GM23248 (cell line): ENCODE results near the gene MBOAT1. TPM values are rescaled to one million over a fixed set of nuclear protein-coding genes. Genes with fewer than 3 reads are reported as not detected.

Source experiments
- DNase-seq: peaks from one replicate; pipeline ENCODE4 v3.0.0-alpha.2; 2015
- H2AFZ ChIP-seq: fragments of 200-600 bp; sonication (generic); 2 replicates; pipeline ENCODE4 v1.6.1; 2016; ENCODE audit warnings: antibody characterized with exemption
- H3F3A ChIP-seq: fragments of 200-600 bp; sonication (generic); 2 replicates; pipeline ENCODE4 v1.6.1; 2016; ENCODE audit warnings: mild to moderate bottlenecking, antibody characterized with exemption, mixed run types; ENCODE audit not compliant: insufficient read depth
- H3K27ac ChIP-seq: fragments of 200-600 bp; sonication (generic); 2 replicates; pipeline ENCODE4 v1.5.1; 2016; ENCODE audit warnings: mild to moderate bottlenecking
- H3K27me3 ChIP-seq: fragments of 200-600 bp; sonication (generic); replicated peaks from 2 replicates; pipeline ENCODE4 v1.6.1; 2016; ENCODE audit warnings: mild to moderate bottlenecking; ENCODE audit not compliant: insufficient read depth
- H3K36me3 ChIP-seq: fragments of 200-600 bp; sonication (generic); 2 replicates; pipeline ENCODE4 v1.6.1; 2016; ENCODE audit warnings: low read depth, mild to moderate bottlenecking
- H3K4me1 ChIP-seq: fragments of 200-600 bp; sonication (generic); 2 replicates; pipeline ENCODE4 v1.6.1; 2016; ENCODE audit warnings: mild to moderate bottlenecking; ENCODE audit not compliant: insufficient read depth
- H3K4me2 ChIP-seq: fragments of 200-600 bp; sonication (generic); one replicate; pipeline ENCODE4 v1.6.1; 2016; ENCODE audit warnings: mild to moderate bottlenecking; ENCODE audit not compliant: unreplicated experiment
- H3K4me3 ChIP-seq: fragments of 200-600 bp; sonication (generic); 2 replicates; pipeline ENCODE4 v1.5.1; 2016; ENCODE audit warnings: mild to moderate bottlenecking
- H3K79me2 ChIP-seq: fragments of 200-600 bp; sonication (generic); 2 replicates; pipeline ENCODE4 v1.6.1; 2016; ENCODE audit warnings: mild to moderate bottlenecking; ENCODE audit not compliant: insufficient read depth
- H3K9ac ChIP-seq: fragments of 200-600 bp; sonication (generic); 2 replicates; pipeline ENCODE4 v1.6.1; 2016; ENCODE audit warnings: mild to moderate bottlenecking
- H3K9me2 ChIP-seq: fragments of 200-600 bp; sonication (generic); 2 replicates; pipeline ENCODE4 v1.6.1; 2016; ENCODE audit warnings: mixed run types, mild to moderate bottlenecking, moderate library complexity; ENCODE audit not compliant: insufficient read depth
- H3K9me3 ChIP-seq: fragments of 200-600 bp; sonication (generic); one replicate; pipeline ENCODE4 v1.6.1; 2017; ENCODE audit warnings: low read depth
- H4K20me1 ChIP-seq: fragments of 200-600 bp; sonication (generic); 2 replicates; pipeline ENCODE4 v1.6.0; 2016; ENCODE audit not compliant: insufficient read depth
- EZH2 ChIP-seq: fragments of 200-600 bp; sonication (generic); IDR thresholded peaks from 2 replicates; pipeline ENCODE4 v1.6.1; 2018; ENCODE audit warnings: antibody characterized with exemption, mild to moderate bottlenecking; ENCODE audit not compliant: insufficient read depth, poor library complexity, severe bottlenecking
- EZH2phosphoT487 ChIP-seq: fragments of 200-600 bp; sonication (generic); IDR thresholded peaks from 2 replicates; pipeline ENCODE4 v1.6.1; 2018; ENCODE audit warnings: antibody characterized with exemption, moderate library complexity, mild to moderate bottlenecking, low read depth; ENCODE audit not compliant: insufficient read depth
- WGBS, 2 experiments: methylation state at CpG; one replicate each; pipeline ENCODE4 v1.1.6; 2015 to 2017; ENCODE audit warnings: low lambda C conversion rate in 2 of 2, low coverage in 1 of 2; ENCODE audit errors: missing lambda C conversion rate in 2 of 2; 5-methylcytosine and 5-hydroxymethylcytosine counted together
- in situ Hi-C: fragments of 300-500 bp; cut with MboI; formaldehyde crosslinking; loops from 2 replicates; pipeline ENCODE4 v1.15.0; 2020
- polyA plus RNA-seq: library from polyadenylated mRNA; unstranded; fragments of >200 nt; fragmentation: Nextera tagmentation; extraction: Ambion mirVana; gene quantifications from 2 replicates; pipeline ENCODE4 v1.2.1, GENCODE V29; 2016
- total RNA-seq: library from RNA; depleted of rRNA; stranded (reverse); fragments of >200 nt; shearing (Covaris generic); gene quantifications from 2 replicates; pipeline ENCODE4 v1.2.3, GENCODE V29; 2014

The MBOAT1 gene
- total and polyA plus RNA-seq, 2 experiments from 2014 or later, result 1.8 to 4.0 TPM

GRCh38 chr6:20098267-20098876, 113.9 kb downstream of the MBOAT1 start:
- Histone ChIP-seq H2AFZ (no peak overlapping the region), H3K36me3 (no peaks in the 10 kb centered on the region), H4K20me1 (no peaks in the 10 kb centered on the region), H3K27me3 (no peaks in the 10 kb centered on the region), H3K4me2 (no peak overlapping the region), H3K9ac (no peak overlapping the region), H3K9me3 (no peaks in the 10 kb centered on the region), H3F3A (no peaks in the 10 kb centered on the region), H3K9me2 (no peaks in the 10 kb centered on the region), H3K79me2 (no peaks in the 10 kb centered on the region), H3K4me1 (no peaks in the 10 kb centered on the region), H3K27ac (no peak overlapping the region), H3K4me3 (no peak overlapping the region)
- no peak for DNase-seq
- 39 to 47% methylated on average over 6 of the region's 6 CpGs for WGBS, 2 experiments
- TF ChIP-seq EZH2phosphoT487, result no peak
- TF ChIP-seq EZH2, result no peak
- in situ Hi-C loops, result loop anchor here (10.0 kb wide), 2 partner anchors 186 to 426 kb away; no protein-coding TSS in a partner anchor

DNA sequence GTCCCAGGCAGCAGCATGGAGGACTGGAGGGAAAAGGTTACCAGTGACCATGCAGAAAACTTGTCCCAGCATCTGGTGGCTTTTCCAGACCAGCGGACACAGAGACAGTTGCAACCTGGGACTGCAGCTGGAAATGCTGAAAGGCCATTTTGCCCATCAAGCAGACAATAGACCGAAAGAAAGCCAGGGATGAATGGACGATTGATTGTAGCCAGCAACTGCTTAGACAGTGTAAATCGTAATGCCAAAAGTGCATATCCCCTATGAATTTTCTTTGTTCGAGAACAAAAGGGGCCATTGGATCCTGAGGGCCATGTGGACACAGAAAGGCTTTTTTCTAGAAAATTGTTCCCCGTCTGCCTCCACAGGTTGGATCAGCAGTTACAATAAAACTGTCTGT, 115.7 kb downstream of the MBOAT1 start:
- H3K4me3 ChIP-seq, result no peak overlapping the region
- no peaks in the 10 kb centered on the region for H3F3A ChIP-seq
- no peak overlapping the region for H3K4me2 ChIP-seq
- DNase-seq, result no peak
- H2AFZ ChIP-seq, result no peak overlapping the region
- in situ Hi-C loops, result loop anchor here (10.0 kb wide), 2 partner anchors 188 to 428 kb away; no protein-coding TSS in a partner anchor
- no peaks in the 10 kb centered on the region for H3K27me3 ChIP-seq
- H3K9me3 ChIP-seq, result no peaks in the 10 kb centered on the region
- no peaks in the 10 kb centered on the region for H3K36me3 ChIP-seq
- no peaks in the 10 kb centered on the region for H3K79me2 ChIP-seq
- no peak overlapping the region for H3K9ac ChIP-seq
- TF ChIP-seq EZH2phosphoT487 (no peak), EZH2 (no peak)
- no peak overlapping the region for H3K27ac ChIP-seq
- no peaks in the 10 kb centered on the region for H3K4me1 ChIP-seq
- H3K9me2 ChIP-seq, result no peaks in the 10 kb centered on the region
- 85 to 86% methylated on average over 6 of the region's 6 CpGs for WGBS, 2 experiments
- no peaks in the 10 kb centered on the region for H4K20me1 ChIP-seq

DNA sequence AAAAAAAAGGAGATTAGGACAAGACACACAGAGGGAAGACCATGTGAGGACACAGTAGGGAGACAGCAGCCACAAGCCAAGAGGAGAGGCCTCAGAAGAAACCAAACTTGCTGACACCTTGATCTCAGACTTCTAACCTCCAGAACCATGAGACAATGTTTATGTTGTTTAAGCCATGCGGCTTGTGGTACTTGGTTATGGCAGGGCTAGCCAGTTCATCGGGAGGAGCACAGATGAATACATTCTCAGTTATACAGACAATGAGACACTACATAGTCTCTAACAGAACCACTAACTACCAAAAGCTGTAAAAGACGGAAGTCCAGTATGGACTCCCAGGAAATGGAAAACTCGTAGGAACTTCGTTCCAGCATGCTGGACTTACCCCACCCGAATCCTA, 116.8 kb downstream of the MBOAT1 start:
- no peak for TF ChIP-seq EZH2
- no peak for TF ChIP-seq EZH2phosphoT487
- Histone ChIP-seq H3K9ac (no peak overlapping the region), H3K9me2 (no peaks in the 10 kb centered on the region), H4K20me1 (no peaks in the 10 kb centered on the region), H3K9me3 (no peaks in the 10 kb centered on the region), H3K79me2 (no peaks in the 10 kb centered on the region), H3K4me1 (no peaks in the 10 kb centered on the region), H3K4me2 (no peak overlapping the region), H3K4me3 (no peak overlapping the region), H3K27me3 (no peaks in the 10 kb centered on the region), H3K27ac (no peak overlapping the region), H2AFZ (no peak overlapping the region), H3K36me3 (no peaks in the 10 kb centered on the region), H3F3A (no peaks in the 10 kb centered on the region)
- in situ Hi-C loops, result loop anchor here (10.0 kb wide), 2 partner anchors 189 to 429 kb away; no protein-coding TSS in a partner anchor
- WGBS, 2 experiments, result 94 to 96% methylated on average over 6 of the region's 6 CpGs
- DNase-seq, result no peak

DNA sequence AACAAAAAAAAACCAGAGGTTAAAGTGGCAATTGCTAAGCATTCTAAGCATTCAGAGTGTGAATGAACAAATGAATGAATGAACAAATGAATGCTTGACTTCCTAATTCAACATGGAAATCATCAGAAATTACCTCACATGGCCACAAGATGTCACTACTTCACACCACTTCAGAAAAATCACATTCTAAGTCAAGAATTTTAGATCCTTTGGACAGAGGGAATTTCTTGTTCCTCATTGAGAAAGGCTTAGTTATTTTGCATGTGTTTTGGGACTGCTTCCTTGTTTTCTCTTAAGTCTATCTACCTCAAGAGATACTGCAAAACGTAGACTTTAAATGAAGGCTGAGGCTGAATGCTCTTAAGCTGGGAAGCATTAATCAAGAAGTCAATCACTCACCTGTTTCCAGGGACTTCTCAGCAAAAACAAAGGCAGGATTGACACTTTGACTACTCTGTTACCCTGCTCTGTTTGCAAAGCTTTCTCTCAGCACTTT, 120.2 kb downstream of the MBOAT1 start:
- Histone ChIP-seq H3K4me3 (no peak overlapping the region), H2AFZ (no peak overlapping the region), H4K20me1 (no peaks in the 10 kb centered on the region), H3K27ac (no peak overlapping the region), H3K4me2 (no peak overlapping the region), H3F3A (no peaks in the 10 kb centered on the region), H3K9me3 (no peaks in the 10 kb centered on the region), H3K79me2 (no peaks in the 10 kb centered on the region), H3K9ac (no peak overlapping the region), H3K4me1 (no peaks in the 10 kb centered on the region), H3K9me2 (no peaks in the 10 kb centered on the region), H3K27me3 (no peaks in the 10 kb centered on the region), H3K36me3 (no peaks in the 10 kb centered on the region)
- WGBS, 2 experiments, result 0 to 7% methylated on average over 1 of the region's 1 CpG
- no peak for TF ChIP-seq EZH2phosphoT487
- TF ChIP-seq EZH2, result no peak
- peak; percentile 52 for DNase-seq
- in situ Hi-C loops, result loop anchor here (10.0 kb wide), 2 partner anchors 193 to 433 kb away; no protein-coding TSS in a partner anchor
